GM18873 (cell line): ENCODE data around the gene NBPF3.

ENCODE experiments used
- ATAC-seq: cut with Tn5 transposase; IDR thresholded peaks from one replicate; pipeline ENCODE4 v1.9.1; 2021; ENCODE audit warnings: mild to moderate bottlenecking, moderate library complexity, moderate number of reproducible peaks; ENCODE audit not compliant: unreplicated experiment, low FRiP score

The NBPF3 gene

DNA sequence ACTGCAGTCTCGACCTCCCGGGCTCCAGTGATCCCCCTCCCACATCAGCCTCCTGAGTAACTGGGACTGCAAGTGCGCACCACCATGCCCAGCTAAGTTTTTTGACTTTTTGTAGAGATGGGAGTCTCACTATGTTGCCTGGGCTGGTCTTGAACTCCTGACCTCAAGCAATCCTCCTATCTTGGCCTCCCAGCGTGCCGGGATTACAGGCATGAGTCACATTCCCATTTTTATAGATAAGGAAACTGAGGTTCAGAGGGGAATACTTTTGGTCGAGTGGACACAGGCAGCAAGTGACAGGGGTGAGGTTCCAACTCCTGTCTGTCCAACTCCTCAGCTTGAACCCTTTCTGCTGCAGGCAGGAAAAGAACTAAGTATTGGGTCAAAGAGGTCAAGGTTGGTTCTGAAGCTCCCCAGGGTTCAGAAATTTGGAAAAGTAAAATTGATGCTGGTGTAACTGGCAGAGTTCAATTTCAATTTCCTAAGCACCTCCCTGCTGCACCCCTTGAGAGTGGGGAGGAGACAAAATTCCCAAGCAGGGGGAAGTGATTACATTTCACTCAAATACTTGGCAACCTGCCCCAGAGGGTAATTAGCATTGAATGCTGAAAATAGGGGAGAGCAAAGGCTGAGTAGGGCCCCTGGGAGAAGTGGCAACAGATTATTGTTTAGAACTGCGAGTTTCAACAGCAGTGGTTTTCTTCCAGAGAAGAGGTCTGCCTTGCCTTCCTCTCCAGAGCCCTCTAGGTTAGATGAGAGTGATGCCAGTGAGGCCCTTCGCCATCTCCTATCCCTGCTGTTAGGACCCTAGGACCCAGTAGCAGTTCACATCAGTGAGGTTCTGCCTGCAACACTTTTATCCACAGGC is 51.8 kb downstream of the NBPF3 start:
- no peak for ATAC-seq

DNA sequence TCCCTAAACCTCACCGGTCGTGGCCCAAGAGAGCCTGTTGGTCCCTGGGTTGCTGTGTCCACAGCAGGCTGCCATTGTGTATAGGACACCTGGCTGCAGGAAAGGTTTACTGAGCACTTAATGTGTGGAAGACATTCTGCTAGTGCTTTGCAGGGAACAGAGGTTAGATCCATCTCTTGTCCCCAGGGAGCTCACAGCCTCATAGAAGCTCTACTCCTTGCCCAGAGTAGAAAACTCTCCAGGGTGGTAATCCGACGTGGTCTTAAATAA is 52.4 kb downstream of the NBPF3 start:
- no peak for ATAC-seq

DNA sequence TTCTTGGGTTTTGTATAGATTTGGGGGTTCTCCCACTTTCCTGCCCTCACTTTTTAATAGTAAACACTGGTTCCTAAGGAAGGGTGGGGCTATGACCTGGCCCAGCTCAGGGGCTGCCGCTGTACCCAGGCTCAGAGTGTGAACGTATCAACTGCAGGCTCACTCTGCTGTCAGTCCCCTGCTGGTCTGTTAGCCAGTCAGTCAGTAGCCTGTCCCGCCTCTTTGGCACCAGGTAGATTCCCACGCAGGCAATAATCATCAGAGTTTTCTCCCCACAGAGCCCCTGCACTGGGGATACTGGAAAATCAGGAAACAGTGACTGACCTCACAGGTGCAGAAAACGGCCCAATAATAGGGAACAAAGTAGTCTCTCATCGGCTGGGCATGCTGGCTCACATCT is 54.3 kb downstream of the NBPF3 start:
- no peak for ATAC-seq

GRCh38 chr1:21495225-21495820 is 55.4 kb downstream of the NBPF3 start:
- ATAC-seq, result no peak

- ATAC-seq, result no peak
Measured at GRCh38 chr1:21496063-21496462, 56.1 kb downstream of the NBPF3 start.

DNA sequence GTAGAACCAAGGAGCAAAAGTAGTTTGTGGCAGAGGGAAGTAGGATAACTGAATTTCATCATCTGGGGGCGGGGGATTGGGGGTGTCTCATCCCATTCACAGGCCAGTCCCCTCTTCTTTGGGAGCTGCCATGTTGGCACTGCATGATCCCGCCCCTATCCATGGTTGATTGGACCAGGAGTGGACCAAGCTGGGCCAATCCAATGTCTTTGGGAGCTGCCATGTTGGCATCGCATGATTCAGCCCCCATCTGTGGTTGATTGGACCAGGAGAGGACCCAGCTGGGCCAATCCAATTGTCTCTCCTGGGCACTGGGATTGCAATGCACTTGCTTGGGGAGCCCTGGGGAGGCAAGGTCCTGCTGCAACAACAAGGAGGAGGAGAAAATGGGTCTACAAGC is 56.9 kb downstream of the NBPF3 start:
- no peak for ATAC-seq

GRCh38 chr1:21497466-21498061 is 57.6 kb downstream of the NBPF3 start:
- ATAC-seq, result no peak

GRCh38 chr1:21499283-21499950 is 59.5 kb downstream of the NBPF3 start:
- no peak for ATAC-seq

GRCh38 chr1:21503706-21504377 is 63.9 kb downstream of the NBPF3 start:
- ATAC-seq, result no peak

DNA sequence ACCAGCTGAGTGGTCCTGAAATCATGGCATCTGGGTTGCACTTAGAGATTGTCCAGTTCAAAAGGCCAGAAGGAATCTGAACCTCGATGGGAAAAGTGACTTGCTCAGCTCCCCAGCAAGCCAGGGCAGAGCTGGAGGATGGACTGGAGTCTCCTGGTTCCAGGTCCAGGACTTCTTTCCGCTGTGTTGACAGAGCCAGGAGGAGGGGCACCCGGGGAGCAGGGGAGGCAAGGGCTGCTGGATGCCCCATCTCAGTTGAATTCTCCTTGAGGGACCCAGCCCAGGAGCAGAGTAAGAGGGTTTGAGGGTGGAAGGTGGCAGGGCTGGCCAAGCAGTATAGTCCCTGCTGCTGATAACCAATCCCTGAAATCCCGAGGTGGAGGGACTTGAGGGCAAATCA is 66.9 kb downstream of the NBPF3 start:
- ATAC-seq, result no peak

DNA sequence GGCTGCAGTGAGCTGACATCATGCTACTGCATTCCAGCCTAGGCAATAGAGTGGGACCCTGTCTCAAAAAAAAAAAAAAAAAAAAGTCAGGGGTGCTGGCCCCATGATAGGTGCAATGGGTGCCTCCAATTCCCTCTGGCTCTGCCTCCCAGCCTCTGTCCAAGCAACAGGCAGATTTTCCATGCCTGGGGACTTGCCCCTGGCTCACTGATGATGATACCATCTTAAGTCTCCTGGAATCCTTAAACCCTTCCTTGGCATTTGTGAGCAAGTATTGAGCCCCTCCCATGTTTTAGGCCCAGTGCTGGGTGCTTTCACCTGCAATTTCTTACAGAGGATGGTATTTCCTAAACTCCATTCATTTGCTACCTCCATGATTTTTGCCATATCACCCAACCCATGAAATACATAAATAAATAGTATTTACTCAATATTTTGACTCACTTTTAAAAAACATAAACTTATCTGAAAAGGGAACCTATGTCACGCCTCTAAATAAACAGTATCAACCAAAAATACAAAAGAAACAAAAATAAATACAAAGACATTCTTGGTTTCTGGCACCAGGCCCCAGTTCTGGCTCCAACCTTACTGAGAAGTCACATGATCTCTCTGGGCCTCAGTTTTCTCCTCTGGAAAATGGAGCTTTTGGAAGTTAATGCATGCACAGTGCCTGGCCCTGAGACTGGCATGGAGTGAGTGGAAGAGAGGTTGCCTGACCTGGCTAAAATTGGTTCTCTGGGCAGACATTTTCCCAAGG is 67.8 kb downstream of the NBPF3 start:
- no peak for ATAC-seq

DNA sequence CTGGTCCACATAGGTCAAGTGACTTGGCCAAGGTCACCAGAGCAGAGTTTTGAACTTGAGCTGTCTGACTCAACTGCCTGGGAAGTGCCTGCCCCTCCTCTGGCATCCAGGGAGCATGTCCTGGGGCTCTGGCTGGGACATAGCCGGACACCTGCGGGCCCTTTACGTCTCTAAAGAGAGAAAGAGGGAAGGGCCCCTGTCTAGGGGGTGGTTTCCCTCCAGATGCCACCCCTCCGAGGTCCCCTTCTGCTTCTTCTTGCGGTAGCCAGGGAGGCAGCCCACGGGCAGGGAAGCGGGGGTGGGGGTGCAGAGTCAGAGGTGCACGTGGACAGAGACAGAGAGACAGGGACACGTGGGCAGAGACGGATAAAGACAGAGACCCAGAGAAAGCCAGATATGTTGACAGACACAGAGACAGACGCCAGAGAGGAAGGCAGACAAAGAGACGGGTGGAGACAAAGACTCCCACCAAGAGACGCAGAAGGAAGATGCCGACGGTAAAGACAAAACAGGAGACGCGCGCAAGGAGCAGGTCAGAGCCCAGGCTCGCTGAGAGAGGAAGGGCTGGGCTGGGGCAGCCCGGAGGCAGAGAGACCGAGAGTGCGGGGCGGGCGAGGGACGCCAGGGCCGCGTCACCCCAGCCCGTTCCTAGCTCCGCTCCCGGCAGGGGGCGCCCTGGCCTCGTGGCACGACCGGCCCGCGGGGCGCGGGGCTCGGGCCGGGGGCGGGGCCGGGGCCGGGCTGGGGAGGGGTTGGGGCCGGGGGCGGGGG is 68.8 kb downstream of the NBPF3 start:
- ATAC-seq, result no peak

DNA sequence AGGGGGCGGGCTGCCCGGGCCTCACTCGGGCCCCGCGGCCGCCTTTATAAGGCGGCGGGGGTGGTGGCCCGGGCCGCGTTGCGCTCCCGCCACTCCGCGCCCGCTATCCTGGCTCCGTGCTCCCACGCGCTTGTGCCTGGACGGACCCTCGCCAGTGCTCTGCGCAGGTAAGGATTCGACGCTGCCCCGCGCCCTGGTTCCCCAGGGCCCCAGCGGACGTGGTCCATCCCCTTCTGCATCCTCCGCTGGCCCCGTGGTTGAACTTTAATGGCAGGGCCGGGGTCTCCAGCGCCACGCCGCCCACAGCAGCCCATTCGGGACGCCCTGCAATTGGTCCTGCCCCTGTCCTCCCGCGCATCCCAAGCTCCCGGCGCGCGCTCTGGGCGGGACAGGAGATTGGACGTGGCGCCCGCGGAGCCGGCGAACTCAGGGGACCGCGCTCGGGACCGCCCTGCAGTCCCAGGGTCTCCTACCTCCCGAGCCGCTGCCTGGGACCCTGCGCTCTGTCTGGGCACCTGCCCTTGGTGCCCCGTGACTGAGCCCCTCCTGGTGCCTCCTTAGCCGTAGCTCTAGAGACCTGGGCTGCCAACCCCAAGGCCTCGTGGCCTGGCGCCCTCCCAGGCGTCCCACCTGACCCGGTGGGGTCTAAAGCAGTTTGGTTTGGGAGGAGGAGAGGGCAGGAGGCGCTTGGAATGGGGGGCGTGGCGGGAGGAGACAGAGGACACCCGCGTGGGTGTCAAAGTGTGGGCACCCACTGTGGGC is 69.6 kb downstream of the NBPF3 start, which contains the start of gene ALPL:
ALPL (plus strand) TSS at position 73 of the 762 bp plus-strand sequence. CDS start 44,659 bp downstream, outside the sequence.
- no peak for ATAC-seq

DNA sequence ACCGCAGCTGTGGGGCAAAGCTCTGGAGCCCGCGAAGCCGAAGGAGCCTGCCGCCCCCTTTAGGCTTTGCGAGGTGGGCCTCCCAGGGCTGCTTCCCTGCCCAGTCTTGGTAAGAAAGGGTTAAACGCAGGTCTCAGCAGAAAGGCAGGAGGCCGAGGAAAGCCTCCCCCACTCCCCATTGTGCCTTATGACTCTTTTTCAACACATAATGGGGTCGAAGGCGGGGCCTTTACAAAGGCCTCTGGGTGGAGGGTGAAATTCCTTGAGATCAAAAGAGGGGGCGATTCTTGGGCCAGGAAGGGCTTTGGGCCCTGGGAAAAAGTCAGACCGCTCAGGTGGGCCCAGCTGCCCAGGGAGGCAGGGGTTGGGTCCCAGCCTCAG is 70.2 kb downstream of the NBPF3 start:
- ATAC-seq, result no peak

DNA sequence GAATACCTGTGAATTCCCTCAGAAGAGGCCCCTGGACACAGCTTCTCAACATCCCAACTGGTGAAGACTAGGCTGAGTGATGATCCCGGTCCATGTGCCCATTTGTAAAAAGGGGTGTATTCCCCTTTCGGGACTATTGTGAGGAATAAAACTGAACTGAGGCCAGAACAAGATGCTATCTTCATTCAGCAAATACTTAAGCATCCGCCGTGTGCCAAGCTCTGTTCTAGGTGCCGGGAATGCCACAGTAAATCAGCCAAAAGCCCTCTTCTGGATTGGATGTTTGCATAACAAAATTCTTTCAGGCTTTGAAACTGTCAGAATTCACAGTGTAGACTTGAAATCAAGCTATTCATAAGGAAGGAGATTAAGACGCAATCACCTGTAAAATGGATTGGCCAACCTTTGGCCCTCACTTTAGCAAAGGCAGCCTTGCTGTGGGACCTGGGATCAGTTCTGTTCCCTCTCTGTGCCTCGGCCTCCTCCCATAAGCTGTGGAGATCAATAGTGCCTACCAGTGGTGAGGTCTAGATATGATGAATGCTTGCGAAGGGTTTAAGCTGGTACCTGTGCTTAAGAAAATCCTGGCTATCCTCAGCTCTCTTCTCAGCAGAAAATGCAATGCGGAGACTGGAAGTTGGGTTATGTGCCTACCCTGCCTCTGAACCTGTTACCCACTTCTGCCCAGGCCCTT is 71.1 kb downstream of the NBPF3 start:
- no peak for ATAC-seq

GRCh38 chr1:21511579-21512522 is 71.9 kb downstream of the NBPF3 start:
- ATAC-seq, result no peak

DNA sequence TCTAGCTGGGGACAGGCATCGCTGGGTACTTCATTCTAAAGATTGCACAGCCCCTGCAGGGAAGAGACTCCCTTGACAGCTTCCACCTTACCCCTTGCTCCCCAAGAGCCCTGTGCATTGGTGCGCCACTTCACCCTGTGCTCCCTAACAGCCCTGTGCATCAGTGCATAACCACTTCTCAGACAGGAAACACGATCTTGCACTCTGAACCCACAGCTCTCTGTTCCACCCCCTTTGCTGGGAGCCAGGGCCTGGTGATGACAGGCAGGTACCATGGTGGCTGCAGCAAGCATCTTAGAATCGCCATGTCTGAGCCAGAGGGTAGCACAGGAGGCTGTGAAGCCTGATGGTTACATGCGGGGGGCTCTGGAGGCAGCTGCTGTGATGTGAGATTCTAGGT is 74.3 kb downstream of the NBPF3 start:
- ATAC-seq, result no peak
